ENCODE measurements around the gene CTH.
A peak's percentile ranks its signal among the peaks of the same experiment; 100 is the strongest.
"Not testable (repeated sequence)": the region's sequence is repeated elsewhere in the genome, so short reads cannot be mapped to it uniquely, and the experiment has no call there.

CTH gene

DNA sequence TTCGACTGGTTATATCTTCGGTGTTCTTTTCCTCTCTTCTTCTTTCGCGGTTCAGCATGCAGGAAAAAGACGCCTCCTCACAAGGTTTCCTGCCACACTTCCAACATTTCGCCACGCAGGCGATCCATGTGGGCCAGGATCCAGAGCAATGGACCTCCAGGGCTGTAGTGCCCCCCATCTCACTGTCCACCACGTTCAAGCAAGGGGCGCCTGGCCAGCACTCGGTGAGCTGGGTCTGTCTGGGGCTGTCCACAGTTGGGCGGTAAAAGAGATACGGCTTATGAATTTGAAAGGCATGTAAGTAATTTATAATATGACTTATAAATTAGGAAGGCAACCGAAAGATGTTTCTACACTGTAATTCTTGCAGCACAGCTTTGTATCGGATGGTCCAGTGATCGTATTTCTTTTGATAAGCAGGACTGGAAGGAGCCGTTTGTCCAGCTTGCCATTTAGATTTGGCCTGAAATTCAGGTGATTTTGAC, 334 bp downstream of the CTH start:
- Histone ChIP-seq H3K36me3 (peaks cover 0 to 7% (median 0%) of the 10 kb centered on the region in 3 donors), H3K4me1 (peaks cover 0 to 22% (median 12%) of the 10 kb centered on the region in 4 donors), H3K27ac (peak overlapping the region; percentile 91 to 97), H3K9me3 (no peaks in the 10 kb centered on the region), H3K4me3 (peak overlapping the region; percentile 66 to 75), H3K27me3 (no peaks in the 10 kb centered on the region)
- DNase-seq: no peak
- TF ChIP-seq CTCF (IDR thresholded peaks at IDR 0.05): no peak
- intact Hi-C loops (cut with DNase I; ENCODE audit: low total_unique reads): loop anchor here (1.0 to 10.0 kb wide), 2 partner anchors 57 to 187 kb away; partner anchors contain the start of genes ANKRD13C and SRSF11

DNA sequence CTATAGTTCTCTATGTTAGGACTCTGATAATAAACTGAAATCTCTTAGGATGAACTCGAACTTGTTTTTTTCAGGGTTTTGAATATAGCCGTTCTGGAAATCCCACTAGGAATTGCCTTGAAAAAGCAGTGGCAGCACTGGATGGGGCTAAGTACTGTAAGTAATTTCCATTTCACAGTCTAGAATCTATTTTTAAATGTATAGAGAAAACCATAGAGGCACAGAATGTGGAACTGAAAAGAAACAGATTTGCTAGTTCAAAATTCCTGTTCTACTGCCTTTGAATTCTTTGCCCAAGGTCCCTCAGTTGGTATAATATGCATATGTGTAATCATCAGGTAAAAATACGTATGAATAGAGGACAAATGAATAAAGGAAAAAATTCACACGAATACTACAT, 4.8 kb downstream of the CTH start:
- intact Hi-C loops (cut with DNase I; ENCODE audit: low total_unique reads): loop anchor here (10.0 kb wide), 1 partner anchor 191 kb away; the partner anchor contains the start of gene SRSF11
- no peak for TF ChIP-seq CTCF (IDR thresholded peaks at IDR 0.05)
- Histone ChIP-seq H3K27ac (no peak overlapping the region), H3K27me3 (no peaks in the 10 kb centered on the region), H3K36me3 (peaks cover 10 to 31% (median 13%) of the 10 kb centered on the region in 3 donors), H3K9me3 (no peaks in the 10 kb centered on the region), H3K4me3 (no peak overlapping the region), H3K4me1 (peaks cover 0 to 16% (median 6%) of the 10 kb centered on the region in 4 donors)
- no peak for DNase-seq

- not testable (repeated sequence) for DNase-seq, H3K9me3 ChIP-seq, H3K4me3 ChIP-seq, H3K27me3 ChIP-seq, H3K4me1 ChIP-seq, H3K27ac ChIP-seq
- intact Hi-C loops (cut with DNase I; ENCODE audit: low total_unique reads): loop anchor here (10.0 kb wide), 1 partner anchor 194 kb away; the partner anchor contains the start of gene SRSF11
- H3K36me3 ChIP-seq: peaks cover 19 to 47% (median 23%) of the 10 kb centered on the region in 3 donors
Observed at GRCh38 chr1:70418973-70419734, 8.1 kb downstream of the CTH start.

- Histone ChIP-seq H3K36me3 (peaks cover 22 to 56% (median 34%) of the 10 kb centered on the region in 3 donors), H3K27ac (no peak overlapping the region), H3K4me3 (no peak overlapping the region), H3K27me3 (no peaks in the 10 kb centered on the region), H3K9me3 (no peaks in the 10 kb centered on the region), H3K4me1 (no peaks in the 10 kb centered on the region)
- no peak for TF ChIP-seq CTCF (IDR thresholded peaks at IDR 0.05)
- intact Hi-C loops (cut with DNase I; ENCODE audit: low total_unique reads): no loop called here
- no peak for DNase-seq
Observed at GRCh38 chr1:70420320-70420719, 9.3 kb downstream of the CTH start.

DNA sequence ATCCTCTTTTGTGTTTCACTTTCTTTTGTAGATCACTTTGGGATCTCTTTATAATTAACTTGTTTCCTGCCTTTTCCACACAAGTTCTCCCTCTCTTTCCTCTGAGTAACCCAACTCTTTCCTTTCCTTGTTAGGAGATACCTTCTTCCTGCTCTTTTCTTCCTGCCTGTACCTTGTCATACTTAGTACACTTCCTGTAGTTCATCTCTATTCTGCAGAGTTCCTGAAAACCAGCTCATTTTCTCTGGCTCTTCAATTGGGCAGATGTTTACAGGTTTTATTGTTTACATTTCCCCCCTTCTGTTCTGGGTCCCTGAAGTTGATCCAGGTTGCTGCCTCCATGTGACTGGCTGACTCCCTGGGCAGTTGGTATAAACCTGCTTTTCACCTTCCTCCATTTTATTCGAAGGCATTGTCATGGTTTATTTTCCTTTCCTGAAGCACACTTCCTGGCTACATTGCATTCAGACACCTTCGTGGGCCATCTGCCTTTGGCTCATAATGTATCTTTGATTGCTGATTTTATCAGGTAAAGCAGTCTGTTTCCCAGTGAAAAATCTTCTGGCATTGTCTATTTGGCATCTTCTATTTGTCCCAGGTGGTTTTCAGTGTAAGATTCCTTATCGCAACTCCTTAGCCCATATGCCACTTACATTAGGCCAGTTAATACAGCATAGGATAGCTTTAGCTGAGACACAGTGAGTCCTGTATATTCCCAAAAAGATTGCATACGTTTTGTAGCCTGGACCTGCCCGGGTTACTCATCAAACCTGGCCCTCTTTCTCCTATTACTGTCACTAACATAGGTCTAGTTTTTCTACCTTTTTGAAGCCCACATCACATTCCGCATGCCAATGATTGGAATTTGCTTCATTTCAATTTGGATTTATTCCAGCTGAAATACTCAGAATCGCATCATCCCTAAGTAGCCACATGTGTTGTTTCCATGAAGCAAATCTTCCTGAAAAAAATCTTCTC, 15.4 kb downstream of the CTH start:
- H3K36me3 ChIP-seq: peaks cover 26 to 61% (median 57%) of the 10 kb centered on the region in 3 donors

More for the DNA sequence above, 15.4 kb downstream of the CTH start:
- Histone ChIP-seq H3K27me3 (no peaks in the 10 kb centered on the region), H3K9me3 (no peaks in the 10 kb centered on the region), H3K27ac (no peak overlapping the region), H3K4me3 (no peak overlapping the region), H3K4me1 (no peaks in the 10 kb centered on the region)
- DNase-seq: no peak
- no peak for TF ChIP-seq CTCF (IDR thresholded peaks at IDR 0.05)
- intact Hi-C loops (cut with DNase I; ENCODE audit: low total_unique reads): no loop called here
